Activated CD4-positive, alpha-beta memory T cell treated with anti-CD3 and anti-CD28 coated beads for 36 hours (primary cell): Measurements from ENCODE around the gene USP17L11. TPM values are rescaled to one million over a fixed set of nuclear protein-coding genes. Genes with fewer than 3 reads are reported as not detected.
"Not testable (repeated sequence)": the region's sequence is repeated elsewhere in the genome, so short reads cannot be mapped to it uniquely, and the experiment has no call there.

ENCODE experiments used
- CTCF ChIA-PET: fragments of 350-600 bp; sonication (Branson Sonifier 250); formaldehyde crosslinking; loops from one replicate; lab custom pipeline; 2021; ENCODE audit warnings: antibody characterized with exemption, inconsistent platforms; lab: Charles Lee
- POLR2A ChIA-PET: fragments of 350-600 bp; sonication (Branson Sonifier 250); formaldehyde crosslinking; loops from one replicate; lab custom pipeline; 2021; ENCODE audit warnings: antibody characterized with exemption; lab: Charles Lee
- DNase-seq: peaks from one replicate; pipeline ENCODE4 v3.0.0-alpha.2; 2020
- H3K27ac Mint-ChIP-seq: one replicate; pipeline ENCODE4 v1.8.0; 2021; ENCODE audit warnings: mixed read lengths
- H3K27me3 Mint-ChIP-seq: one replicate; pipeline ENCODE4 v1.8.0; 2021; ENCODE audit warnings: mixed read lengths
- H3K36me3 Mint-ChIP-seq: one replicate; pipeline ENCODE4 v1.8.0; 2021; ENCODE audit warnings: mixed read lengths
- H3K4me1 Mint-ChIP-seq: one replicate; pipeline ENCODE4 v1.8.0; 2021; ENCODE audit warnings: low read depth, mixed read lengths
- H3K4me3 Mint-ChIP-seq: one replicate; pipeline ENCODE4 v1.8.0; 2021; ENCODE audit warnings: mild to moderate bottlenecking, mixed read lengths
- H3K9me3 Mint-ChIP-seq: one replicate; pipeline ENCODE4 v1.8.0; 2021; ENCODE audit warnings: mixed read lengths
- intact Hi-C: fragments of 100-400 bp; cut with micrococcal nuclease; formaldehyde crosslinking; loops from one replicate; pipeline ENCODE4 v1.15.1; 2023
- total RNA-seq, 2 experiments: library from RNA; stranded (reverse); gene quantifications; one replicate each; pipeline ENCODE4 v1.2.3, GENCODE V29; 2021

Gene USP17L11
- total RNA-seq, result not detected

- CTCF ChIA-PET, H3K9me3 Mint-ChIP-seq, POLR2A ChIA-PET, intact Hi-C loops, H3K27ac Mint-ChIP-seq, H3K27me3 Mint-ChIP-seq, DNase-seq, H3K4me3 Mint-ChIP-seq, H3K4me1 Mint-ChIP-seq, H3K36me3 Mint-ChIP-seq: not testable (repeated sequence)
These were observed at the start of gene USP17L11 for GRCh38 chr4:9215105-9215504. TSS of gene USP17L11 (plus strand) at chr4:9215405. CDS start at chr4:9215405, 0 bp downstream.

- CTCF ChIA-PET, POLR2A ChIA-PET, H3K9me3 Mint-ChIP-seq, H3K27me3 Mint-ChIP-seq, H3K4me3 Mint-ChIP-seq, H3K4me1 Mint-ChIP-seq, H3K36me3 Mint-ChIP-seq, H3K27ac Mint-ChIP-seq, intact Hi-C loops: not testable (repeated sequence)
- peak; percentile 76 for DNase-seq
These were observed 49.2 kb upstream of the USP17L11 start for GRCh38 chr4:9165990-9166389.

- H3K36me3 Mint-ChIP-seq, H3K4me3 Mint-ChIP-seq, DNase-seq, CTCF ChIA-PET, H3K4me1 Mint-ChIP-seq, H3K27ac Mint-ChIP-seq, POLR2A ChIA-PET, H3K9me3 Mint-ChIP-seq, intact Hi-C loops, H3K27me3 Mint-ChIP-seq: not testable (repeated sequence)
These were observed 45.3 kb upstream of the USP17L11 start, which contains the start of gene FAM90A26 for GRCh38 chr4:9169791-9170459. TSS of gene FAM90A26 (plus strand) at chr4:9170409. CDS start at chr4:9173173, 2,764 bp downstream.

GRCh38 chr4:9210357-9210756 is 4.8 kb upstream of the USP17L11 start, which contains the start of gene USP17L10:
TSS of gene USP17L10 (plus strand) at chr4:9210657. CDS start at chr4:9210657, 0 bp downstream.
- H3K27me3 Mint-ChIP-seq, H3K4me1 Mint-ChIP-seq, H3K36me3 Mint-ChIP-seq, intact Hi-C loops, POLR2A ChIA-PET, H3K4me3 Mint-ChIP-seq, H3K9me3 Mint-ChIP-seq, DNase-seq, CTCF ChIA-PET, H3K27ac Mint-ChIP-seq: not testable (repeated sequence)

- H3K9me3 Mint-ChIP-seq, POLR2A ChIA-PET, DNase-seq, H3K27ac Mint-ChIP-seq, CTCF ChIA-PET, H3K4me1 Mint-ChIP-seq, H3K36me3 Mint-ChIP-seq, intact Hi-C loops, H3K27me3 Mint-ChIP-seq, H3K4me3 Mint-ChIP-seq: not testable (repeated sequence)
These were observed 504 bp upstream of the USP17L11 start for GRCh38 chr4:9214701-9215100.

GRCh38 chr4:9219852-9220251 is 4.6 kb downstream of the USP17L11 start, which contains the start of gene USP17L12:
TSS of gene USP17L12 (plus strand) at chr4:9220152. CDS start at chr4:9220152, 0 bp downstream.
- CTCF ChIA-PET, H3K4me3 Mint-ChIP-seq, H3K27me3 Mint-ChIP-seq, intact Hi-C loops, DNase-seq, H3K9me3 Mint-ChIP-seq, H3K36me3 Mint-ChIP-seq, H3K4me1 Mint-ChIP-seq, POLR2A ChIA-PET, H3K27ac Mint-ChIP-seq: not testable (repeated sequence)

- H3K4me1 Mint-ChIP-seq, POLR2A ChIA-PET, DNase-seq, H3K36me3 Mint-ChIP-seq, intact Hi-C loops, H3K9me3 Mint-ChIP-seq, CTCF ChIA-PET, H3K27me3 Mint-ChIP-seq, H3K4me3 Mint-ChIP-seq, H3K27ac Mint-ChIP-seq: not testable (repeated sequence)
These were observed 9.4 kb downstream of the USP17L11 start, which contains the start of gene USP17L13 for GRCh38 chr4:9224596-9224995. TSS of gene USP17L13 (plus strand) at chr4:9224896. CDS start at chr4:9224896, 0 bp downstream.

GRCh38 chr4:9230249-9230648 is 15.0 kb downstream of the USP17L11 start:
- H3K27ac Mint-ChIP-seq, H3K36me3 Mint-ChIP-seq, H3K4me3 Mint-ChIP-seq, H3K4me1 Mint-ChIP-seq, DNase-seq, H3K9me3 Mint-ChIP-seq, CTCF ChIA-PET, POLR2A ChIA-PET, H3K27me3 Mint-ChIP-seq, intact Hi-C loops: not testable (repeated sequence)

GRCh38 chr4:9234085-9234484 is 18.9 kb downstream of the USP17L11 start, which contains the start of gene USP17L15:
TSS of gene USP17L15 (plus strand) at chr4:9234385. CDS start at chr4:9234385, 0 bp downstream.
- POLR2A ChIA-PET, DNase-seq, H3K4me3 Mint-ChIP-seq, CTCF ChIA-PET, H3K27me3 Mint-ChIP-seq, H3K36me3 Mint-ChIP-seq, intact Hi-C loops, H3K9me3 Mint-ChIP-seq, H3K4me1 Mint-ChIP-seq, H3K27ac Mint-ChIP-seq: not testable (repeated sequence)

- H3K36me3 Mint-ChIP-seq, intact Hi-C loops, H3K4me1 Mint-ChIP-seq, H3K27ac Mint-ChIP-seq, H3K9me3 Mint-ChIP-seq, H3K27me3 Mint-ChIP-seq, POLR2A ChIA-PET, H3K4me3 Mint-ChIP-seq, CTCF ChIA-PET: not testable (repeated sequence)
- peak; percentile 9 for DNase-seq
These were observed 23.3 kb downstream of the USP17L11 start for GRCh38 chr4:9238461-9238860.

- POLR2A ChIA-PET, DNase-seq: not testable (repeated sequence)
These were observed 28.4 kb downstream of the USP17L11 start, which contains the start of gene USP17L17 for GRCh38 chr4:9243579-9243978. TSS of gene USP17L17 (plus strand) at chr4:9243879. CDS start at chr4:9243879, 0 bp downstream.

GRCh38 chr4:9247953-9248680 is 32.9 kb downstream of the USP17L11 start, which contains the start of gene USP17L18:
TSS of gene USP17L18 (plus strand) at chr4:9248630. CDS start at chr4:9248630, 0 bp downstream.
- H3K36me3 Mint-ChIP-seq, result not testable (repeated sequence)

More at GRCh38 chr4:9243579-9243978, 28.4 kb downstream of the USP17L11 start, which contains the start of gene USP17L17:
- H3K4me1 Mint-ChIP-seq, H3K27me3 Mint-ChIP-seq, intact Hi-C loops, H3K27ac Mint-ChIP-seq, H3K9me3 Mint-ChIP-seq, H3K36me3 Mint-ChIP-seq, H3K4me3 Mint-ChIP-seq, CTCF ChIA-PET: not testable (repeated sequence)

More at GRCh38 chr4:9247953-9248680, 32.9 kb downstream of the USP17L11 start, which contains the start of gene USP17L18:
- intact Hi-C loops, H3K9me3 Mint-ChIP-seq, POLR2A ChIA-PET, H3K4me3 Mint-ChIP-seq, H3K27me3 Mint-ChIP-seq, CTCF ChIA-PET, H3K4me1 Mint-ChIP-seq, H3K27ac Mint-ChIP-seq: not testable (repeated sequence)
- DNase-seq, result peak; percentile 6
